NCI-H1105 (cell line): Measurements from ENCODE around the gene PLCB1.
"Not testable (repeated sequence)": the region's sequence is repeated elsewhere in the genome, so short reads cannot be mapped to it uniquely, and the experiment has no call there.

Experiments
- DNase-seq: peaks from one replicate; lab custom pipeline; 2025; lab: John Stamatoyannopoulos, UW

PLCB1 gene

GRCh38 chr20:8335059-8335458, 203.0 kb downstream of the PLCB1 start:
- no peak for DNase-seq

GRCh38 chr20:8335495-8336195, 203.6 kb downstream of the PLCB1 start:
- DNase-seq, result no peak

GRCh38 chr20:8339349-8339748, 207.3 kb downstream of the PLCB1 start:
- no peak for DNase-seq

GRCh38 chr20:8342391-8342790, 210.3 kb downstream of the PLCB1 start:
- no peak for DNase-seq

- no peak for DNase-seq
Measured at GRCh38 chr20:8344106-8344505, 212.0 kb downstream of the PLCB1 start.

GRCh38 chr20:8344631-8345030, 212.6 kb downstream of the PLCB1 start:
- DNase-seq, result no peak

GRCh38 chr20:8346700-8347270, 214.7 kb downstream of the PLCB1 start:
- DNase-seq, result no peak

- not testable (repeated sequence) for DNase-seq
Measured at GRCh38 chr20:8350225-8350624, 218.2 kb downstream of the PLCB1 start.

GRCh38 chr20:8352486-8352885, 220.4 kb downstream of the PLCB1 start:
- DNase-seq, result no peak

- DNase-seq, result no peak
Measured at GRCh38 chr20:8353512-8353911, 221.4 kb downstream of the PLCB1 start.

GRCh38 chr20:8355453-8355852, 223.4 kb downstream of the PLCB1 start:
- DNase-seq, result no peak

- no peak for DNase-seq
Measured at GRCh38 chr20:8356806-8357205, 224.7 kb downstream of the PLCB1 start.

- no peak for DNase-seq
Measured at GRCh38 chr20:8357703-8358102, 225.6 kb downstream of the PLCB1 start.

- no peak for DNase-seq
Measured at GRCh38 chr20:8360035-8360434, 228.0 kb downstream of the PLCB1 start.

- DNase-seq, result no peak
Measured at GRCh38 chr20:8361006-8361652, 229.1 kb downstream of the PLCB1 start.

- no peak for DNase-seq
Measured at GRCh38 chr20:8361779-8362178, 229.7 kb downstream of the PLCB1 start.

GRCh38 chr20:8362457-8362856, 230.4 kb downstream of the PLCB1 start:
- no peak for DNase-seq

GRCh38 chr20:8363970-8364733, 232.1 kb downstream of the PLCB1 start:
- no peak for DNase-seq

- no peak for DNase-seq
Measured at GRCh38 chr20:8364734-8365078, 232.6 kb downstream of the PLCB1 start.

GRCh38 chr20:8365634-8366033, 233.6 kb downstream of the PLCB1 start:
- DNase-seq, result no peak

- DNase-seq, result no peak
Measured at GRCh38 chr20:8366303-8366923, 234.3 kb downstream of the PLCB1 start.

- DNase-seq, result no peak
Measured at GRCh38 chr20:8367689-8368088, 235.6 kb downstream of the PLCB1 start.
